Stimulated activated CD4-positive, alpha-beta T cell treated with anti-CD3 and anti-CD28 coated beads, TNF-alpha, amount 100 ng/mL, for 48 hours (primary cell): ENCODE data around the gene C1QTNF1.
A peak's percentile ranks its signal among the peaks of the same experiment; 100 is the strongest.
"Not testable (repeated sequence)": the region's sequence is repeated elsewhere in the genome, so short reads cannot be mapped to it uniquely, and the experiment has no call there.

Source experiments
- DNase-seq, 3 donors: peaks; one replicate each; pipeline ENCODE4 v3.0.0-alpha.2; 2020; ENCODE audit warnings: low read depth in 3 of 3

Gene C1QTNF1

GRCh38 chr17:79053251-79053925, 29.4 kb downstream of the C1QTNF1 start:
- no peak for DNase-seq

- DNase-seq, result no peak
Observed at GRCh38 chr17:79054200-79054960, 30.4 kb downstream of the C1QTNF1 start.

DNA sequence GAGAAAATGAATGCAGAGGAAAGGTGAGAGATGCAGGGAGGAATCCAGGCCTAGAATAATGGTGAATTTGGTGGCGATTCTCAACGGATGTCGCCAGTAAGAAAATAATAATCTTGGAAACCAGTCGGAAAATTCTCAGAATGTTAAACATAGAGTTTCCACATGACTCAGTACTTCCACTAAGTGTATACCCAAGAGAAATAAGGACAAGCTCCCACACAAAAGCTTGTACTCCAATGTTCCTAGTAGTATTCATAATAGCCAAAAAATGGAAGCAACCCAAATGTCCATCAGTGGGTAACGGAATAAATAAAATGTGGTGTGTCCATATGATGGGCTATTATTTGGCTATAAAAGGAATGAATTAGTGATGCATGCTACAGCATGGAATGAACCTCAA, 31.2 kb downstream of the C1QTNF1 start:
- DNase-seq, result no peak

GRCh38 chr17:79057737-79058385, 33.9 kb downstream of the C1QTNF1 start:
- no peak for DNase-seq

DNA sequence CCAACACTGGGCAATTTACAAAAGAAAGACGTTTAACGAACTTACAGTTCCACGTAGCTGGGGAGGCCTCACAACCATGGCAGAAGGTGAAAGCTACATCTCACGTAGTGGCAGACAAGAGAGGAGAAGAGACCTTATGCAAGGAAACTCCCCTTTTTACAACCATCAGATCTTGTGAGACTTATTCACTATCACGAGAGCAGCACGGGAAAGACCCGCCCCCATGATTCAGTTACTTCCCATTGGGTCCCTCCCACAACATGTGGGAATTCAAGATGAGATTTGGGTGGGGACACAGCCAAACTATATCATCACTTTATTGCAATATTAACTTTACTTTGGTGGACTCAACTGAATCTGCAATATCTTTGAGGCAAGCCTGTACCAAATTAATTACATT, 38.7 kb downstream of the C1QTNF1 start:
- DNase-seq, result no peak

- no peak for DNase-seq
Observed at GRCh38 chr17:79064026-79064425, 40.1 kb downstream of the C1QTNF1 start.

DNA sequence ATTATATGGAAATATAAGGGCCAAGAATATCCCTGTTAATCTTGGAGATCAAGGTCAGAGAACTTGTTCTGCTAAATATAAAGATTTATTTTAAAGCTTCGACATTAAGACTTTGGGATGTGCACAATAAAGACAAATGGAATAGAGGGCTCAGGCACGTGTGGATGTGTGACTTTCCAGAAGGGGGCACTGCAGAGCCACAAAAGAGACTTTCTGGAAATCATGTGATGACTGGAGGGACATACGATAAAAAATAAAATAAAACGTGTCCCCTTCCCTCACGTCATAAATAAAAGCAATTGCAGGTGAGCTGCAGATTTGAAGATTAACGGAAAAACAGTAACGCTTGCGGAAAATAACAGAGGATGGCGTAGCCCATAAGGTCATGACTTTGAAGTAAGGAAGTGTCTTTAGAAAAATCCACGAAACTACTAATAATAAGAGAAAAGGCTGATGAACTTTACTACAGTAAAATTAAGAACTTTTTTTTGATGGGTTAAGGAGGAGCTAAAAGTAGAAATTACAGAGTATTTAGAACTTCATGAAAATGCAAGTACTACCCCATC, 41.2 kb downstream of the C1QTNF1 start:
- DNase-seq, result peak; percentile 30 to 64 (median 41)

DNA sequence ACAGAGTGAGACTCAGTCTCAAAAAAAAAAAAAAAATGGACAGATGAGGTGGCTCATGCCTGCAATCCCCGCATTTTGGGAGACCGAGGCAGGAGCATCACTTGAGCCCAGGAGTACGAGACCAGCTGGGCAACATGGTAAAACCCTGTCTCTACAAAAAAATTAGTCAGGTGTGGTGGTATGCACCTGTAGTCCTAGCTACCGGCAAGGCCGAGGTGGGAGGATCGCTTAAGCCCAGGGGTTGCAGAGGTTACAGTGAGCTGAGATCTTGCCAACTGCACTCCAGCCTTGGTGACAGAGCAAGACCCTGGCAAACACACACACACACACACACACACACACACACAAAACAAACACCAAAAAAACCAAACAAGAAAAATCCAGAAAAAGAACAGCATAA, 43.0 kb downstream of the C1QTNF1 start:
- DNase-seq, result no peak

DNA sequence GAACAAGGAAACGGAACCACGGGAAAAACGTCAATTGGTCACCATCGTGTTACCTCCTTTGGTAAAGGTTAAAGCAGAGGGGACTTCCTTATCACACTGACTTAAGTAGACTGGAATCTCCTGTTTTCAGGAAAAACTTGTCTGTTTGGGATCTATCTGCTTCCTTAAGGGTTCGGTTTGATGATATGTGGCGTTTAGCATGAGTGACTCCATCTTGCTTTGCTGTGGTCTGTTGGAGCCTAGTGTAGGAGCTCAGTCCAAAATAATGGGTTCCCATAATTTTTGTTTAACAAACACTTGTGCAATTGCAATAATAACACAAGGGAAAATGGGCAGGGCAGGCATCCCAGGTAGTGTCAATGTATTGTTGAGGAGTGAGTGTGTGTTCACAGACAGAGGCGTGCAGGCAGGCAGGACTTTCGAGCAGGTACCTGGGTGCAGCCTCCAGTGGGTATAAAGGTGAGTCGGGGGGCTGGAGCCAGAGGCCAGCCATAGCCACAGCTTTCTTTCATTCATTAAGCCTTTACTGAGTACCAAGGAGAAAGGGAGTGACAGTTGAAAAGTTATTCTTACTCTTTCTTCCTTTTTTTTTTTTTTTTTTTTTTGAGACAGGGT, 46.4 kb downstream of the C1QTNF1 start:
- no peak for DNase-seq

DNA sequence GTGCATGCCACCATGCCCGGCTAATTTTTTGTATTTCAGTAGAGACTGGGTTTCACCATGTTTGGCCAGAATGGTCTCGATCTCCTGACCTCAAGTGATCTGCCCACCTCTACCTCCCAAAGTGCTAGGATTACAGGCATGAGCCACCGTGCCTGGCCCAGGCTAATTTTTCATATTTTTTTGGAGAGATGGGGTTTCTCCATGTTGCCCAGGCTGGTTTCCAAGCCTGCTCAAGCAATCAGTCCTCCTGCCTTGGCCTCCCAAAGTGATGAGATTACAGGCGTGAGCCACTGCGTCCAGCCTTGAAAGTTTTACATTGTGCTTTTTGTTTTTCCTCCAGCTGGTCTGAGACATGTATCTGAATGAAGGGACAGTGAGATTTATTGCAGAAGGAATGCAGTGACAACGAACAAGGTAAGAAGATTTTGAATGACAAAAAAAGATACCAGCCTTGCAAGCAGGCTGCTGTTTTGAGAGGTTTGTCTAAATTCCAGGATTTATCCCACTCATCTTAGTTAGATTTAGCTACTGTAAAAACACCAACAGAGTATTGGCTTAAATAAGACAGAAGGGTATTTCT, 47.3 kb downstream of the C1QTNF1 start:
- no peak for DNase-seq

GRCh38 chr17:79072544-79072943, 48.6 kb downstream of the C1QTNF1 start:
- DNase-seq, result no peak

DNA sequence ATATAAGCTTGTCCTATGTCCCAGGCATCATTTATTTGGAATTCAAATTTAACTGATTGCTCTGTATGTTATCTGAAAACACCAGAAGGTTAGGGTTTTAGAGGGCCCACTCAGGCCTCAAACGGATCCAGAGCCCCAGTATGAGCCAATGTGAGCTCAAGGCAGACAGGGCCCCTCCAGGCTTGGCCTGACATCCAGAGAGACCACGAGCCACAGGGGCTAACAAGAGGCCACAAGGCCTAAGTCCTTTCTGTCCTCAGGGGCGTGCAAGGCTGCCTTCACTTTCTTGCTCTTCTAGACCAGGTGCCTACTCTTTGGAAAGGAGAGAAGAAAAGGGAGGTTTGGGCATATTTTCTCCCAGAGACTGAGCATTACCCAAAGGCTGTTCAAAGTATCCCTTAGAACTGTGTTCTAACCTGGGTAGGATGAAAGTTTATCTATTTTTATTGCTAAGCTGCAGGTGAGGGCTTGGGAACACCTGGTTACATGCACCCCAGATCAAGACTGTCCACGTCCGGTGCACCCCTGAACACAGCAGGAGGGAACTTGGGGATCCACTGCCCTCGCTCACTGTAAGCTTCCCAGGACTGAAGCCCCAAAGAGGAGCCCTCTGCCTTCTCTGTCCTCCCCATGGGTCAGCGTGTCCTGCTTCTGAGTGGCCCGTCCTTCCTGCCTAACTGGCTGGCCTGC, 49.2 kb downstream of the C1QTNF1 start:
- no peak for DNase-seq

GRCh38 chr17:79073706-79074088, 49.7 kb downstream of the C1QTNF1 start:
- no peak for DNase-seq

- not testable (repeated sequence) for DNase-seq
Observed at GRCh38 chr17:79074121-79074648, 50.2 kb downstream of the C1QTNF1 start.

DNA sequence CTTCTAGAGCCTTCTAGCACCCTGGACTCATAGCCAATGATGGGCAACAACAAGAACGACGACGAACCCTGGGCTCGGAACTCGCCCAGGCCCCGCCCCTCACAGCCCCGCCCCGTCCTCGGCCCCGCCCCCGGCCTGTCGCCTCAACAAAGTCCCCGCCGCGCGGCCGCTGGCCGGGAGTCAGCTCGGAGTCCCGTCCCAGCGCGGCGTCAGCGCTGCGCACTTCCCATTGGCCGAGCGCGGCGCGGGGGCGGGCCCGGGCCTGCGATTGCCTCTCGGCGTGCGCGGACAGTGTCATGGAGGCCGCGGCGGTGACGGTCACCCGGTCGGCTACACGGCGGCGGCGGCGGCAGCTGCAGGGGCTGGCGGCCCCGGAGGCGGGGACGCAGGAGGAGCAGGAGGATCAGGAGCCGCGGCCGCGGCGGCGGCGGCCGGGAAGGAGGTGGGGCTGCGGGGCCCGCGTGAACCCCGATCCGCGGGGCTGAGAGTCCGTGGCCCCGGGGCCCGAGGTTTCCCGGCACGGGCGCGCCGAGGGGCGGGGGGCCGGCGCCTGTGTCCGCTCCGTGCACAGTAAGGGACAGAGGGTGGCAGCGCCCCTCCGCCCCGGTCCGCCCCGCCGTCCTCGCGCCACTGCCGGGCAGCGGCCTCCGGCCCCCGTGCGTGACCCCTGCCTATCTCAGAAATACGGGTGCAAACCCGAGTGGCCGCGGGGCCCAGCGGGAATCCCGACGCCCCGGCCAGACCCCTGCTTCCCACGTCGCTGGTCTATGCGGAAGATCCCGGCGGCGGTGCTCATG, 50.9 kb downstream of the C1QTNF1 start, which contains the start of gene ENGASE:
TSS of gene ENGASE (plus strand) at position 176 of the 797 bp plus-strand sequence. CDS start at position 297, 121 bp downstream.
- DNase-seq, result peak; percentile 84 to 94 (median 90)

GRCh38 chr17:79075446-79075750, 51.4 kb downstream of the C1QTNF1 start:
- DNase-seq, result no peak

DNA sequence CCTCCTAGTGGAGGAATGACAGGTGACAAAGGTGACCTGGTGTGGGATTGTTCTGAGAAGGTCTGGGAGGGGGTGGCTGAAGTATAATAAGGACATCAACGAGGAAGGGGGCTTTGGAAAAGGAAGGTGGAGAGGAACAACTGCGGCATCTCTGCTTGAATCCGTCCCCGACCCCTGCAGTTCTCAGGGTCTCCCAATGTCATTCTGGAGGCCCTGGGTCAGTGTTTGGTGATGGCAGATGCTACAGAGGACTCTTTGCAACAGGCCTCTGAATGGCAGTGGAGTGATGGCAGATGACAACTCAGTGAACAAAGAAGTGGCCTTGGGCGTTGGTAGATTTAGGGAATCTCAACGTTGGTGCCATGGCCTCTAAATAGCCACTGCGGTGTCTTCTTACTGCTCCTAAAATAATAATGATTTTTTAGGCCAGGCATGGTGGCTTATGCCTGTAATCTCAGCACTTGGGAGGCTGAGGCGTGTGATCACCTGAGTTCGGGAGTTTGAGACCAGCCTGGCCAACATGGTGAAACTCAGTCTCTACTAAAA, 52.0 kb downstream of the C1QTNF1 start:
- DNase-seq, result no peak

GRCh38 chr17:79077587-79077986, 53.6 kb downstream of the C1QTNF1 start:
- DNase-seq, result no peak

- no peak for DNase-seq
Observed at GRCh38 chr17:79078476-79079190, 54.7 kb downstream of the C1QTNF1 start.
